Colonic mucosa (tissue), 4 donors: ENCODE measurements around the gene FDX2. TPM values are rescaled to one million over a fixed set of nuclear protein-coding genes. Genes with fewer than 3 reads are reported as not detected.

Source experiments
- DNase-seq: peaks from one replicate; pipeline ENCODE4 v3.0.0-alpha.2; 2020
- H3K27ac ChIP-seq: fragments of 200-600 bp; one replicate; pipeline ENCODE4 v1.8.0; 2021
- H3K27me3 ChIP-seq: fragments of 200-600 bp; one replicate; pipeline ENCODE4 v1.8.0; 2021
- H3K36me3 ChIP-seq: fragments of 200-600 bp; one replicate; pipeline ENCODE4 v1.8.0; 2021
- H3K4me1 ChIP-seq: fragments of 200-600 bp; one replicate; pipeline ENCODE4 v1.8.0; 2021; ENCODE audit warnings: mild to moderate bottlenecking
- H3K4me3 ChIP-seq: fragments of 200-600 bp; one replicate; pipeline ENCODE4 v1.8.0; 2021
- H3K9ac ChIP-seq, 2 donors: one replicate each; pipeline ENCODE4 v1.7.0; 2013; ENCODE audit warnings: control low read depth in 2 of 2, low read depth in 2 of 2, low read length in 2 of 2
- H3K9me3 ChIP-seq: fragments of 200-600 bp; one replicate; pipeline ENCODE4 v1.8.0; 2021
- intact Hi-C: fragments of 100-400 bp; cut with DNase I; formaldehyde crosslinking; loops from one replicate; pipeline ENCODE4 v1.14.1; 2022
- total RNA-seq, 2 donors: library from RNA; stranded (reverse); fragmentation: NEBNext Ultra II Directional in 1 of 2; extraction: Animal tissue kit (Norgen Biotek cat#: 25700) in 1 of 2; gene quantifications; one replicate each; pipeline ENCODE4 v1.2.1, GENCODE V29; 2021
- TF ChIP-seq, protein P1 (sequence below): fragments of 200-600 bp; IDR thresholded peaks from one replicate; pipeline ENCODE4 v1.8.0; 2022; ENCODE audit warnings: antibody characterized with exemption, mild to moderate bottlenecking
- donor health status: healthy.
- donor health status: DM: no; HTN: no; CAD: no.
- donor health status: DM: no; HTN: no; CAD: no.

FDX2 gene
- total RNA-seq, 2 donors from 2014 or later: 10.7 to 19.8 TPM

DNA sequence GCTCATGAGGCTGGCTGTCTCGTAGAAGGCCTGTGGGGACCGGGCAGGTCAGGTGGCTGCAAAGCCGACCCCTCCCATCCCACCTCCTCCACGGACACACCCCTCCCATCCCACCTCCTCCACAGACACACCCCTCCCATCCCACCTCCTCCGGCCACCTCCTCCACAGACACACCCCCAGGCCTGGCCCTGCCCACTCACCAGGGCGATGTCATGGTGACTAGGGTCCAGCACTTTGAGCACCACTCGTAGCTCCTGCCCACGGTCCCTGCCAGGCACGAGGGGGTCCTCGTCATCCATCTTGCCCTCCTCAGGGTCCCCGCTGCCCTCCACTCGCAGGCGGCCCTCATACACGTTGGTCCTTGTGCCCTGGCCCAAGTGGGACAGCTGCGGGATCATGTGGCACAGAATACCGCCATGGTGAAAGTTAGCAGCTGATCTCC lies 45.8 kb upstream of the FDX2 start:
- no peak for DNase-seq

DNA sequence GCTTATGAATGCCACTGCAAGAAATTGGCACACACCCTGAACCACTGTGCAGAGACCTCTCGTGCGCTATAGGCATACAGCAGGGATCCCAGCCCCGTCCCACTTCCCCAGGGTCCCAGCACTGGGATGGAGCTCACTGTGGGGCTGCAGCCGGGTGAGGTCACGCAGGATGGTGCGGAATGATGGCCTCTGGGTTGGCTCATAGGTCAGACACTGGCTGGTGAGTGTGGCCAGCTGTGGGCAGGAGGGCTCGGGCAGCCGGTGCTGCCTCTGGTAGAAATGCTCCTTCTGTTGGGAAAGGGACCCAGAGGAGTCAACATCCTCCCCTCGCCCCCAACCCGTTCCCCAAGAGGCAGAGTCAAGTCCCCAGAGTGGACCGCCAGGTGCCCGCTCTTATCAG lies 40.6 kb upstream of the FDX2 start:
- Histone ChIP-seq H3K27ac (no peak overlapping the region), H3K9ac (no peak overlapping the region), H3K4me3 (no peak overlapping the region), H3K36me3 (peaks cover 14% of the 10 kb centered on the region), H3K9me3 (no peaks in the 10 kb centered on the region), H3K4me1 (no peaks in the 10 kb centered on the region), H3K27me3 (no peaks in the 10 kb centered on the region)
- intact Hi-C loops: no loop called here
- TF ChIP-seq, protein P1, sequence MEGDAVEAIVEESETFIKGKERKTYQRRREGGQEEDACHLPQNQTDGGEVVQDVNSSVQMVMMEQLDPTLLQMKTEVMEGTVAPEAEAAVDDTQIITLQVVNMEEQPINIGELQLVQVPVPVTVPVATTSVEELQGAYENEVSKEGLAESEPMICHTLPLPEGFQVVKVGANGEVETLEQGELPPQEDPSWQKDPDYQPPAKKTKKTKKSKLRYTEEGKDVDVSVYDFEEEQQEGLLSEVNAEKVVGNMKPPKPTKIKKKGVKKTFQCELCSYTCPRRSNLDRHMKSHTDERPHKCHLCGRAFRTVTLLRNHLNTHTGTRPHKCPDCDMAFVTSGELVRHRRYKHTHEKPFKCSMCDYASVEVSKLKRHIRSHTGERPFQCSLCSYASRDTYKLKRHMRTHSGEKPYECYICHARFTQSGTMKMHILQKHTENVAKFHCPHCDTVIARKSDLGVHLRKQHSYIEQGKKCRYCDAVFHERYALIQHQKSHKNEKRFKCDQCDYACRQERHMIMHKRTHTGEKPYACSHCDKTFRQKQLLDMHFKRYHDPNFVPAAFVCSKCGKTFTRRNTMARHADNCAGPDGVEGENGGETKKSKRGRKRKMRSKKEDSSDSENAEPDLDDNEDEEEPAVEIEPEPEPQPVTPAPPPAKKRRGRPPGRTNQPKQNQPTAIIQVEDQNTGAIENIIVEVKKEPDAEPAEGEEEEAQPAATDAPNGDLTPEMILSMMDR: no peak
- DNase-seq: no peak

More for the DNA sequence above, 45.8 kb upstream of the FDX2 start:
- Histone ChIP-seq H3K4me3 (no peak overlapping the region), H3K9ac (no peak overlapping the region), H3K27me3 (no peaks in the 10 kb centered on the region), H3K36me3 (peaks cover 12% of the 10 kb centered on the region), H3K9me3 (no peaks in the 10 kb centered on the region), H3K27ac (no peak overlapping the region), H3K4me1 (no peaks in the 10 kb centered on the region)
- TF ChIP-seq, protein P1: no peak
- intact Hi-C loops: no loop called here

DNA sequence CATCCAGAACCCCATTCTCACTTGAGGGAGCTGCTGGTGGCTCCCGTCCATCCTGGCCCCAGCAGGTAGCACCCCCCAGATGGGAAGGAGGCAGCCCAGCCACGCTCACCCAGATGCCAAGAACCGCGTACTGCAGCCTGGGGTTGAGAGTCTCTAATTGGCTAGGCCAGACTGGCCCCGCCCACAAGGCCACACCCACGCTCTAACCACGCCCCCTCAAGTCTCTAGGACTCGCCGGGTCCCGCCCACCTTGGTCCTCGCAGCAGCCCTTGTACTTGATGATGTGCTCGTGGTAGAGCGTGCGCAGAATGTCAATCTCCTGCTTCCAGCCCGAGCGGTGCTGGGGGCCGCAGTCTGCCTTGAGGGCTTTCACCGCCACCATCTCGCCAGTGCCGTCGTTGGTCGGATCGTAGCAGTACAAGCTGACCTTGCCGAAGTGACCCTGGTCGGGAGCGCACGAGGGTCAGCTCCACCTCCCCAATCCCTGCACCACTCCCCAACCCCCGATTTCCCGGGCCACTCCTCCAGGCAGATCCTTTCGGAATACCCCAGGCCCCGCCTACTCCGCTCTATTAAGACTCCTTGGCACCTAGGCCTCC lies 38.1 kb upstream of the FDX2 start:
- Histone ChIP-seq H3K27ac (no peak overlapping the region), H3K4me1 (no peaks in the 10 kb centered on the region), H3K9ac (no peak overlapping the region), H3K4me3 (no peak overlapping the region), H3K36me3 (peaks cover 14% of the 10 kb centered on the region), H3K9me3 (no peaks in the 10 kb centered on the region), H3K27me3 (no peaks in the 10 kb centered on the region)
- no peak for DNase-seq
- TF ChIP-seq, protein P1: no peak
- intact Hi-C loops: no loop called here

DNA sequence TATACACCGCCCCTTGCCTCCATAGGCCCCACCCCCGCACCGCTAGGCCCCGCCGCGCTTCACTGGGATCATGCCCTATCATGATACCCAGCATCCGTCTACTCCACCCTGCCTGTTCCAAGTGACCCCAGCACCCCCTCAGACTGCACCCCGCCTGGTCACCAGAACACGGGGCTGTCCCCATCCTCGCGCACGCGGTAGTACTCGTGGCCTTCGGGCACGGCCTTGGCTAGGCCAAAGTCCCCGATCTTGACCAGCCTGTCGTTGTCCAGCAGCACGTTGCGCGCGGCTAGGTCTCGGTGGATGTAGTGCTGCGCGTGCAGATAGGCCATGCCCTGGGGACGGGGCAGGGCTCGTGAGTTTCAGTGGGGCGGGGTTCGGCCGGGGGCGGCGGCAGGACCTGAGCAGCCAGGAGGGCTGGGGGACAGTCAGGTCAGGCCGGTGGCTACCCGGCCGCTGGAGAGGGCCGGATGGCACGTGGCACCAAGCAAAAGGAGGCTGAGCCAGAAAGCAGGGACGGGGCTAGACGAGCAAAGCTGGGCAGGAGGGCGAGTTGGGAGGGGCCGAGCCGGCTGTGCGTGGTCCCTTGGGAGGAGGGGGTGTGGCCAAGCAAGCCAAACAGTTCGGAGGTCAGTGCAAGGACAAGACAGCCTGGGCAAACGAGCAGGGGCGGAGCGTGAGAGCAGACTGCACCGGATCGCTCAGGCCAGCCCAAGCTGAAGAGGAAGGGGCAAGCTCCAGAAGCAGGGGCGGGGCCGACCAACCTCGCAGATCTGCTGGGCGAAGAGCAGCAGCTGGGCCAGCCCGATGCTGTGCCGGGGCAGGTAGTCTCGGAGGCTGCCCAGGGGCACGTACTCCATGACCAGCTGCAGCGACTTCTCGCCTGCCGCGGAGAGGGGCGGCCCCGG lies 37.2 kb upstream of the FDX2 start:
- H3K4me3 ChIP-seq: no peak overlapping the region
- TF ChIP-seq, protein P1: no peak
- no peak overlapping the region for H3K27ac ChIP-seq
- H3K36me3 ChIP-seq: peaks cover 14% of the 10 kb centered on the region
- DNase-seq: peak; percentile 31
- intact Hi-C loops: no loop called here
- no peak overlapping the region for H3K9ac ChIP-seq
- no peaks in the 10 kb centered on the region for H3K9me3 ChIP-seq
- H3K4me1 ChIP-seq: no peaks in the 10 kb centered on the region
- H3K27me3 ChIP-seq: no peaks in the 10 kb centered on the region

DNA sequence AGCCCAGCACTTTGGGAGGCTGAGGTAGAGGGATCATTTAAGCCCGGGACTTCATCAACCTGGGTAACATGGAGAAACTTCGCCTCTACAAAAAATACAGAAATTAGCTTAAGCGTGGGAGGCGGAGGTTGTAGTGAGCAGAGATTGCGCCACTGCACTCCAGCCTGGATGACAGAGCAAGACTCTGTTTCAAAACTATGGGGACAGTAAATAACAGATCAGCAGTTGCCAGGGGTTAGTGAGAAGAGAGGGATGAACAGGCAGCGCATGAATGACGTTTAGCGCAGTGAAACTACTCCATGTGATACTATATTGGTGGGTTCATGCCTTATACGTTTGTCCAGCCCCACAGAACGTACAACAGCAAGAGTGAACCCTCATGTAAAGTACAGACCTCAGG lies 30.7 kb upstream of the FDX2 start:
- no peak overlapping the region for H3K4me3 ChIP-seq
- H3K4me1 ChIP-seq: no peaks in the 10 kb centered on the region
- intact Hi-C loops: no loop called here
- no peaks in the 10 kb centered on the region for H3K9me3 ChIP-seq
- DNase-seq: no peak
- no peaks in the 10 kb centered on the region for H3K36me3 ChIP-seq
- H3K9ac ChIP-seq: no peak overlapping the region
- H3K27me3 ChIP-seq: no peaks in the 10 kb centered on the region
- no peak overlapping the region for H3K27ac ChIP-seq
- TF ChIP-seq, protein P1: no peak
